Lung (tissue), 12 donors: Measurements from ENCODE around the gene CELA2B. TPM values are rescaled to one million over a fixed set of nuclear protein-coding genes. Genes with fewer than 3 reads are reported as not detected.

Source experiments
- ATAC-seq: fragments of 200-7000 bp; cut with Tn5 transposase; one replicate; pipeline ENCODE4 v1.9.1; 2020; ENCODE audit warnings: moderate number of reproducible peaks; ENCODE audit not compliant: insufficient read depth, low FRiP score
- DNase-seq, 3 donors: peaks; one replicate each; pipeline ENCODE4 v3.0.0-alpha.2; 2013 to 2017
- H3K27ac ChIP-seq, 2 donors: one replicate each; pipeline ENCODE4 v1.5.1; 2013; ENCODE audit warnings: mild to moderate bottlenecking in 2 of 2, moderate library complexity in 2 of 2, control low read depth in 1 of 2, inconsistent platforms in 1 of 2, low read depth in 1 of 2, low read length in 1 of 2
- H3K27me3 ChIP-seq, 3 donors: one replicate each; pipeline ENCODE4 v1.5.1; 2013; ENCODE audit warnings: low read length in 2 of 3; ENCODE audit not compliant: control insufficient read depth in 3 of 3, insufficient read depth in 3 of 3
- H3K36me3 ChIP-seq, 4 donors: one replicate each; pipeline ENCODE4 v1.5.1; 2013; ENCODE audit warnings: low read length in 4 of 4, mild to moderate bottlenecking in 1 of 4, moderate library complexity in 1 of 4; ENCODE audit not compliant: control insufficient read depth in 4 of 4, insufficient read depth in 4 of 4
- H3K4me1 ChIP-seq, 5 donors: one replicate each; pipeline ENCODE4 v1.5.1; 2013; ENCODE audit warnings: low read length in 5 of 5, mild to moderate bottlenecking in 2 of 5, moderate library complexity in 1 of 5; ENCODE audit not compliant: control insufficient read depth in 5 of 5, insufficient read depth in 5 of 5
- H3K4me3 ChIP-seq: one replicate; pipeline ENCODE4 v1.5.1; 2013; ENCODE audit warnings: mild to moderate bottlenecking, control low read depth, moderate library complexity
- H3K9ac ChIP-seq, 2 donors: one replicate each; pipeline ENCODE4 v1.5.1; 2013; ENCODE audit warnings: low read length in 2 of 2, control low read depth in 1 of 2; ENCODE audit not compliant: insufficient read depth in 1 of 2
- H3K9me3 ChIP-seq, 4 donors: one replicate each; pipeline ENCODE4 v1.5.1; 2013; ENCODE audit warnings: low read length in 3 of 4, mild to moderate bottlenecking in 1 of 4, moderate library complexity in 1 of 4; ENCODE audit not compliant: control insufficient read depth in 4 of 4, insufficient read depth in 3 of 4
- CTCF ChIP-seq: IDR thresholded peaks from 2 replicates; pipeline ENCODE4 v1.5.1; 2012; ENCODE audit warnings: mild to moderate bottlenecking; ENCODE audit errors: control extremely low read depth, extremely low read depth
- WGBS, 2 donors: extraction: QIAGEN DNeasy Blood & Tissue Kit; methylation state at CpG; one replicate each; pipeline ENCODE4 v1.1.7; 2013; 5-methylcytosine and 5-hydroxymethylcytosine counted together
- polyA plus RNA-seq, 2 donors: library from polyadenylated mRNA; stranded (reverse); fragments of 200-250 nt; gene quantifications; one replicate each; pipeline ENCODE4 v1.2.1, GENCODE V29; 2013
- total RNA-seq, 2 donors: library from RNA; depleted of rRNA in 1 of 2; stranded (reverse); fragments of >200 nt in 1 of 2; gene quantifications; one replicate each; pipeline ENCODE4 v1.2.1, GENCODE V29; 2014 to 2021
- donor health status: control.
- donor health status: control.
- donor health status: Bipolar disorder and iron deficiency.
- donor health status: healthy.
- donor health status: DM: yes; HTN: yes; CAD: no.

Gene CELA2B
- total and polyA plus RNA-seq, 4 donors: 0.63 to 1.3 TPM; not detected in 2

GRCh38 chr1:15435239-15436077, 40.4 kb upstream of the CELA2B start:
- ATAC-seq (no peak), DNase-seq (no peak)
- 93 to 94% methylated on average over 17 of the region's 17 CpGs for WGBS, 2 donors
- no peak overlapping the region for H3K9ac ChIP-seq
- H3K36me3 ChIP-seq: peaks cover 0 to 2% (median 0%) of the 10 kb centered on the region in 4 donors
- H3K27ac ChIP-seq: no peak overlapping the region
- TF ChIP-seq CTCF: no peak
- no peaks in the 10 kb centered on the region for H3K9me3 ChIP-seq
- H3K27me3 ChIP-seq: no peaks in the 10 kb centered on the region
- no peak overlapping the region for H3K4me3 ChIP-seq
- H3K4me1 ChIP-seq: peaks cover 0 to 14% (median 0%) of the 10 kb centered on the region in 5 donors

GRCh38 chr1:15436881-15437442, 38.9 kb upstream of the CELA2B start:
- no peak overlapping the region for H3K4me3 ChIP-seq
- H3K27me3 ChIP-seq: no peaks in the 10 kb centered on the region
- H3K9ac ChIP-seq: no peak overlapping the region
- no peaks in the 10 kb centered on the region for H3K36me3 ChIP-seq
- no peak for DNase-seq
- TF ChIP-seq CTCF: no peak
- H3K9me3 ChIP-seq: no peaks in the 10 kb centered on the region
- no peak overlapping the region for H3K27ac ChIP-seq
- peaks cover 0 to 9% (median 0%) of the 10 kb centered on the region in 5 donors for H3K4me1 ChIP-seq
- WGBS, 2 donors: 96% methylated on average over 6 of the region's 6 CpGs
- ATAC-seq: no peak

GRCh38 chr1:15439325-15439724, 36.6 kb upstream of the CELA2B start:
- Histone ChIP-seq H3K27ac (no peak overlapping the region), H3K27me3 (no peaks in the 10 kb centered on the region), H3K4me3 (no peak overlapping the region), H3K9ac (no peak overlapping the region), H3K9me3 (no peaks in the 10 kb centered on the region), H3K36me3 (no peaks in the 10 kb centered on the region), H3K4me1 (peaks cover 0 to 8% (median 0%) of the 10 kb centered on the region in 5 donors)
- 95 to 97% methylated on average over 14 of the region's 14 CpGs for WGBS, 2 donors
- TF ChIP-seq CTCF: no peak
- no peak for ATAC-seq
- no peak for DNase-seq
